GM12875 (cell line): ENCODE data around the gene PDE9A.

Experiments used
- H3K4me3 ChIP-seq: one replicate; pipeline ENCODE4 v1.5.1; 2011; ENCODE audit warnings: low read depth, low read length, control low read depth
- CTCF ChIP-seq: IDR thresholded peaks from 2 replicates; pipeline ENCODE4 v1.5.1; 2011; ENCODE audit warnings: low read depth, mild to moderate bottlenecking, control low read depth, inconsistent platforms, low read length, moderate library complexity, borderline replicate concordance; ENCODE audit not compliant: insufficient read depth

PDE9A gene

DNA sequence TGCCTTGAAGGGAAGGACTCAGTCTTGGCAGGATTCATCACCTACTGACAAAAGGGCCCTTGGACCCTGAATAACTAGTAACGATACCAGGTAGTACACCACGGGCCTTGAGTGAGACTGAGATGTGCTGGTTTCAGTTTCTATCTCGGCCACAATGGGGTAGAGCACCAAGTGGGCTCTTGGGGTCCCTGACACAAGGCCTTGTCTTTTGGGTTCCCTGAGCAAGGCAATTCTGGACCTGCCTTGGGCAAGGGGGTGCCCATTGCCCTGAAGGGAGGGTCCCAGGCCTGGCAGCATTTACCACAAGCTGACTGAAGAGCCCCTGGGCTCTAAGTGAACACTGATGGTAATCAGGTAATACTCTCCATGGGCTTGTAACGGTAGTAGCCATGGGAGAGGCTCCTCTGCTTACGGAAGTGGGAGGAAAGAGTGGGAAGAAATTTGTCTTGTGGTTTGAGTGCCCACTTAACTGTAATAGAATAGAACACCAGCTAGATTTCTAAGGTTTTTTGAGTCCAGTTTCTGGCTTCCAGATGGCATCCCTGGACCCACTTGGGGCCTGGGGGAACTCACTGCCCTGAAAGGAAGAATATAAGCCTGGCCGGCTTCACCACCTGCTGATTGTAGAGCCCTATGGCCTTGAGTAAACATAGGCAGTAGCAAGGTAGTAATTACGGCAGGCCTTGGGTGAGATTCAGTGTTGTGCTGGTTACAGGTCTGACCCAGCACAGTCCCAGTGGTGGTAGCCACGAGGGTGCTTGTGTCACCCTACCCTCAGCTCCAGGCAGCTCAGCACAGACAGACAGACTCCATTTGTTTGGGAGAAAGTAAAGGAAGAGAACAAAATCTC lies 167.4 kb downstream of the PDE9A start:
- H3K4me3 ChIP-seq = no peak overlapping the region
- no peak for TF ChIP-seq CTCF
